ENCODE results near the gene DEAF1.

The DEAF1 gene

GRCh38 chr11:623999-624704 is 70.9 kb downstream of the DEAF1 start:
- DNase-seq = no peak

- no peak for DNase-seq
These were observed 71.6 kb downstream of the DEAF1 start for GRCh38 chr11:623349-623869.

- no peak for DNase-seq
These were observed 73.2 kb downstream of the DEAF1 start for GRCh38 chr11:621838-622237.

GRCh38 chr11:620935-621814 is 73.8 kb downstream of the DEAF1 start:
- no peak for DNase-seq

- no peak for DNase-seq
These were observed 74.8 kb downstream of the DEAF1 start for GRCh38 chr11:620201-620600.

GRCh38 chr11:619628-620050 is 75.4 kb downstream of the DEAF1 start:
- no peak for DNase-seq

GRCh38 chr11:618856-619627 is 76.0 kb downstream of the DEAF1 start:
- no peak for DNase-seq

- DNase-seq = no peak
These were observed 76.9 kb downstream of the DEAF1 start for GRCh38 chr11:617912-618682.

- no peak for DNase-seq
These were observed 77.7 kb downstream of the DEAF1 start for GRCh38 chr11:617199-617911.

- DNase-seq = no peak
These were observed 78.5 kb downstream of the DEAF1 start for GRCh38 chr11:616320-617198.

GRCh38 chr11:615504-616319 is 79.3 kb downstream of the DEAF1 start, which contains the start of gene IRF7:
Gene IRF7 (minus strand): TSS chr11:615950. CDS start chr11:615364, 586 bp downstream.
- DNase-seq = peak; percentile 92

- no peak for DNase-seq
These were observed 80.2 kb downstream of the DEAF1 start for GRCh38 chr11:614623-615503.

GRCh38 chr11:614021-614622 is 80.9 kb downstream of the DEAF1 start:
- no peak for DNase-seq

- DNase-seq = peak; percentile 89
These were observed 81.6 kb downstream of the DEAF1 start for GRCh38 chr11:613369-613968.

- DNase-seq = no peak
These were observed 82.1 kb downstream of the DEAF1 start for GRCh38 chr11:612961-613300.

GRCh38 chr11:612201-612960 is 82.6 kb downstream of the DEAF1 start:
- DNase-seq = no peak

All from stimulated activated CD4-positive, alpha-beta T cell treated with anti-CD3 and anti-CD28 coated beads, Interleukin-15, amount 100 ng/mL, for 24 hours (primary cell).